BE2C (cell line): ENCODE measurements around the gene PITPNB.

Experiments used
- DNase-seq: peaks from one replicate; pipeline ENCODE4 v3.0.0-alpha.2; 2020
- H3K27me3 ChIP-seq: fragments of 250-450 bp; sonication (Bioruptor Pico); 2 replicates; pipeline ENCODE4 v1.5.1; 2020; ENCODE audit warnings: mild to moderate bottlenecking
- H3K36me3 ChIP-seq: fragments of 250-450 bp; sonication (Bioruptor Pico); 2 replicates; pipeline ENCODE4 v1.5.1; 2020; ENCODE audit warnings: mild to moderate bottlenecking
- H3K4me1 ChIP-seq: fragments of 250-450 bp; sonication (Bioruptor Pico); 2 replicates; pipeline ENCODE4 v1.5.1; 2020
- H3K4me3 ChIP-seq: 2 replicates; pipeline ENCODE4 v1.5.1; 2011; ENCODE audit warnings: low read depth, low read length
- H3K9me3 ChIP-seq: fragments of 250-450 bp; sonication (Bioruptor Pico); 2 replicates; pipeline ENCODE4 v1.5.1; 2020
- TF ChIP-seq, protein P1 (sequence below): IDR thresholded peaks from 2 replicates; pipeline ENCODE4 v1.5.1; 2012; ENCODE audit warnings: mild to moderate bottlenecking, low read depth, low read length

The PITPNB gene

DNA sequence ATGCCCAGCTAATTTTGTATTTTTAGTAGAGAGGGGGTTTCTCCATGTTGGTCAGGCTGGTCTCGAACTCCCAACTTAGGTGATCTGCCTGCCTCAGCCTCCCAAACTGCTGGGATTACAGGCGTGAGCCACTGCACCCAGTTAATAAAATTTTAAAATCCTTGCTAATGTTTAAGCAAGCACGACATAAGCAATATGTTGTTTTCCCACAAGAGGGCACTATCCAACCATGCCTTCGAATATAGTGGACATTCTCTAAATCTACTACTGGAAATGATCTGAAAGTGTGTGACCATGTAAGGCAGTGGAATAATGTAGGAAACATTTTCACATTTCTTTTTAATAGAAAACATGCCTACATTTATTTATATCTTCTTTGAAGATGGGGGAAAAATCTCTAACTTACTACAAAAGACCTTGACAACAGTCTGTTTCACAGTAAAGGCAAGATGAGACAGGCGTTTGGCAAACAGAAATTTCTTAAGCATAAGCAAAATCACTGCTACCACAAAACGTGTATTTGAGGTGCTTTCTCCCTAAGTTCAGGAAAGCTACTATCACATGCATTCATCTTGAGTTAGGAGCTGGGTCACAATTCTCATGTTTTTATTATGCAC lies 38.2 kb downstream of the PITPNB start:
- peaks cover 25% of the 10 kb centered on the region for H3K4me1 ChIP-seq
- no peaks in the 10 kb centered on the region for H3K9me3 ChIP-seq

DNA sequence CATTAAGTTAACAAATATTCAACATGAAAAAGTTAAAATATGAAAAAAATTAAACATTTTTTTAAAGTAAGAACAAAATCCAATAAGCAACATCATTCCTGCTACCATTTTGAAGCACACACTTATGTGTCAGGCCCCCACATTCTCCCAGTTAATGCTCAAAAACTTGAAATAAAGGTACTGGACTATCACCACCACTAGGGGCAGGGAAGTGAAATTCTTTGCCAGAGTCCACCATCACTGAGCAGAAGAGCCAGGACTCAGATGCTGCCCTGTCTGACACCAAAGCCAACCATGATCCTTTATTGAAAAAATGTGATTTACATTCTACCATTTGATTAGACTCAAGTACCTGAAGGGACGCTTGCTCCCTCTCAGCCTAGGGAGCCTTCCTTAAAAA lies 39.1 kb downstream of the PITPNB start:
- Histone ChIP-seq H3K27me3 (no peaks in the 10 kb centered on the region), H3K36me3 (peaks cover 27% of the 10 kb centered on the region), H3K4me3 (no peak overlapping the region), H3K9me3 (no peaks in the 10 kb centered on the region), H3K4me1 (peaks cover 25% of the 10 kb centered on the region)
- TF ChIP-seq, protein P1, sequence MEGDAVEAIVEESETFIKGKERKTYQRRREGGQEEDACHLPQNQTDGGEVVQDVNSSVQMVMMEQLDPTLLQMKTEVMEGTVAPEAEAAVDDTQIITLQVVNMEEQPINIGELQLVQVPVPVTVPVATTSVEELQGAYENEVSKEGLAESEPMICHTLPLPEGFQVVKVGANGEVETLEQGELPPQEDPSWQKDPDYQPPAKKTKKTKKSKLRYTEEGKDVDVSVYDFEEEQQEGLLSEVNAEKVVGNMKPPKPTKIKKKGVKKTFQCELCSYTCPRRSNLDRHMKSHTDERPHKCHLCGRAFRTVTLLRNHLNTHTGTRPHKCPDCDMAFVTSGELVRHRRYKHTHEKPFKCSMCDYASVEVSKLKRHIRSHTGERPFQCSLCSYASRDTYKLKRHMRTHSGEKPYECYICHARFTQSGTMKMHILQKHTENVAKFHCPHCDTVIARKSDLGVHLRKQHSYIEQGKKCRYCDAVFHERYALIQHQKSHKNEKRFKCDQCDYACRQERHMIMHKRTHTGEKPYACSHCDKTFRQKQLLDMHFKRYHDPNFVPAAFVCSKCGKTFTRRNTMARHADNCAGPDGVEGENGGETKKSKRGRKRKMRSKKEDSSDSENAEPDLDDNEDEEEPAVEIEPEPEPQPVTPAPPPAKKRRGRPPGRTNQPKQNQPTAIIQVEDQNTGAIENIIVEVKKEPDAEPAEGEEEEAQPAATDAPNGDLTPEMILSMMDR, result peak; percentile 81
- DNase-seq, result peak; percentile 54

More for the DNA sequence above, 38.2 kb downstream of the PITPNB start:
- no peak overlapping the region for H3K4me3 ChIP-seq
- H3K36me3 ChIP-seq, result peaks cover 23% of the 10 kb centered on the region
- TF ChIP-seq, protein P1, result peak; percentile 76
- peak; percentile 53 for DNase-seq
- H3K27me3 ChIP-seq, result no peaks in the 10 kb centered on the region

DNA sequence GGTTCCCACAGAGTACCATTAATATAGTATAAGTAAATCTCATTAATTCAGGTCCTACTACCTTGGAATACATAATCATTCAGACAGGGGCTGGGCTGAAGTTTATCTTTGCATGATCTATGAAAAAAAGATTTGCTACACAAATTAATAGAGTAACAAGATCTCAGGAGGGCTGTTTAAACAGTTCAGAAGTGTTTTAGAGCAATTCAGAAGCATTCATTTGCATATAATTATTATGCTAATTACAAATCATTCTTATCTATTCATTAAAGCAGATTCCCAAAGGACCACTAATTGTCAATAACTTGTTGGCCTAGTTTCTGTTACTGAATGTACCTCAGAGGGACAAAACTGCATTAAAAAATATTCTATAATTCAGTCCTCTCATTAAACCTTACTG lies 40.5 kb downstream of the PITPNB start:
- no peaks in the 10 kb centered on the region for H3K9me3 ChIP-seq
- H3K4me1 ChIP-seq, result peaks cover 25% of the 10 kb centered on the region
- DNase-seq, result no peak
- TF ChIP-seq, protein P1, result no peak
- no peak overlapping the region for H3K4me3 ChIP-seq
- no peaks in the 10 kb centered on the region for H3K27me3 ChIP-seq
- peaks cover 30% of the 10 kb centered on the region for H3K36me3 ChIP-seq

DNA sequence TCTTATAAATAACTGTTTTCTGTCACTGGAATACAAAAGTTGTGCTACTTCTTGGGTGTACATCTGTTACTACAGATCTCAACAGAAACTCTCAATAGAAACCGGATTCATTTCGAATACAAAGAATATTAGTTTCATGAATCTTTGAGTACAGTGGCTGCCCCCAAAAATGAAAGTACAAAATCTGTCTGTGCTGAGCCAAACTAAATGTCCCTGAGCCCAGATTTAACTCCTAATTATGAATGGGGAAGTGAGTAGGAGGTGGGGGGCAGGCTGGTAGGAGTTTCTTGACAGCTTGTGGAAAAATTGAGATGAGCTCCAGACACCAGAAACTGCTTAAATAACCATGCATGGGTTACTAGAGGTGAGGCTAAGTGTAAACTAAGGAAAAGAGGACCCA lies 41.6 kb downstream of the PITPNB start:
- TF ChIP-seq, protein P1, result no peak
- H3K4me1 ChIP-seq, result peaks cover 25% of the 10 kb centered on the region
- H3K4me3 ChIP-seq, result no peak overlapping the region
- peaks cover 39% of the 10 kb centered on the region for H3K36me3 ChIP-seq
- H3K9me3 ChIP-seq, result no peaks in the 10 kb centered on the region
- no peaks in the 10 kb centered on the region for H3K27me3 ChIP-seq
- DNase-seq, result no peak

DNA sequence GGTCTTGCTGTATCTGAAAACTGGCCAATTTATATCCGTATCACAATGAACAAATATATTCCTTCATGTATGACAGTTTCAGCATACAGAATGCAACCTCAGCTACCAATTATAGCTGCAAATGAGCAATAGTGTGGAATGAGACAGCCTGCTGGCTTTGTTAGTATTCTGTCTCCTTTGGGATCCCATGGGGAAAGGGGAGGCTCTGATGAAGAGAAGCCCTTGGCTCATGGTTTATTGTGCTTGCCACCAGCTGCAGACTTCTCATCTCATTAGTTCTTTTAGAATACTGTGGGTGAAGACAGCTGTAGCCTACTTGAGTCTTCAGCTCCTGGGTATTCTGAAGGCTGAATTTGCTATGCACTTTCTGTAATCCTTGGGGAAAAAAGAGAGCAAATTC lies 42.4 kb downstream of the PITPNB start:
- H3K4me3 ChIP-seq, result no peak overlapping the region
- H3K27me3 ChIP-seq, result no peaks in the 10 kb centered on the region
- H3K9me3 ChIP-seq, result no peaks in the 10 kb centered on the region
- TF ChIP-seq, protein P1, result no peak
- peaks cover 45% of the 10 kb centered on the region for H3K36me3 ChIP-seq
- no peak for DNase-seq
- H3K4me1 ChIP-seq, result peaks cover 23% of the 10 kb centered on the region

DNA sequence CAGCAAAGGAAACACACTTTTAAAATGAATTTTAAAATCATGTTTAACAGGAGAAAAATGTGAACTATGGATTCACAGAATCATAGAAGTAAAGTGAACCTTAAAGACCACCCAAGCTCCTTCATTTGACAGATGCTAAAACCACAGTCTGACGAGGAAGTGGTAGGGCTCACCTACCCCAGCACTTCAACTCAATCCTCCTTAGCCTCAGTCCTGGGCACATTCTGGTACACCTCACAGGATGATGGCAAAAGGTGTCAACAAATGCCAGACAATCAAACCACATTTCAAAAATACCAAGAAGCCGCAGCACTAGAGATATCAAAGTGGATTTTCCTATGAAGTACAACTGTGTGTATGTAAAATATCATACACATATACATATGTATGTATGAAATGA lies 43.1 kb downstream of the PITPNB start:
- DNase-seq, result no peak
- H3K9me3 ChIP-seq, result no peaks in the 10 kb centered on the region
- no peaks in the 10 kb centered on the region for H3K27me3 ChIP-seq
- peaks cover 52% of the 10 kb centered on the region for H3K36me3 ChIP-seq
- no peak overlapping the region for H3K4me3 ChIP-seq
- peaks cover 15% of the 10 kb centered on the region for H3K4me1 ChIP-seq
- TF ChIP-seq, protein P1, result no peak
